ENCODE measurements around the gene TRABD2B.

TRABD2B gene

GRCh38 chr1:47712596-47713299 is 284.4 kb downstream of the TRABD2B start:
- no peak for DNase-seq

- no peak for DNase-seq
These were observed 285.2 kb downstream of the TRABD2B start for GRCh38 chr1:47711848-47712492.

GRCh38 chr1:47711184-47711847 is 285.9 kb downstream of the TRABD2B start:
- DNase-seq, result no peak

Measured in NCI-H226 (cell line).